GM19328 (cell line): ENCODE measurements around the gene GDI1.
"Not testable (repeated sequence)": the region's sequence is repeated elsewhere in the genome, so short reads cannot be mapped to it uniquely, and the experiment has no call there.

ENCODE experiments used
- ATAC-seq: cut with Tn5 transposase; IDR thresholded peaks from one replicate; pipeline ENCODE4 v1.9.1; 2021; ENCODE audit warnings: mild to moderate bottlenecking, moderate library complexity; ENCODE audit not compliant: unreplicated experiment

Gene GDI1

DNA sequence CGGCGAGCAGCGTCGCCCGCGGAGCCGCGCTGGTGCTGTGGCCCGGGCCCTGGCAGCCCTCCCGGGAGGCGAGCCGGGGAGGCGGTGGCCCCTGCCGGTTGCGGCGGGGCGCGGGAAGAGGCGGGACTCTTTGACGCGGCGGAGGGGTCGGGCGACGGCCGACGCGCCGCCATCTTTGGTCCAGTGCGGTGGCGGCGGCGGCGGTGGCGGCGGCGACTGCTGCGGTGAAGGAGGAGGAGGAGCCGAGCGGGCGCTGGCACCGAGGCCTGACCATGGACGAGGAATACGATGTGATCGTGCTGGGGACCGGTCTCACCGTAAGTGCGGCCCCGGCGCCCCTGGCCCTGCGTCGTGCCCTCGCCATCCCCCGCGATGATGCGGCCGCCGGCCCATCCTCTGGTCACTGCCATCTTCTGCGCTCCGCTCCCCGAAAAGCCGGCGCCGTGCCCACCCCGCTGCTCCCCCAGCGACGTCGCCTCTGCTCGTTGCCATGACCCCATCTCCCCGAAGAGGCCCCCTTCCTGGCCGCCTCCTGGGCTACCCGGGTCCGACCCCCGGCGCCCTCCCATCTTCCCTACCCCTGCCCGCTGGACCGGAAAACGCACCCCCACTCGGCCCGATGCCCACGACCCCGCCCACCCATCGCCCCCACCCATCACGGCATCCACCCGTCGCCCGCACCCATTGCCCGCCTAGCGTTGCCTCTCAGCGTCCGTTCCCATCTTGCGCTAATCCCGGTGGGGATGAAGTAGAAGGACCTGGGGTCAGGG lies at the start of gene GDI1:
Gene GDI1 (plus strand): TSS at position 172 of the 770 bp plus-strand sequence. CDS start 101 bp downstream, at position 273.
- no peak for ATAC-seq

DNA sequence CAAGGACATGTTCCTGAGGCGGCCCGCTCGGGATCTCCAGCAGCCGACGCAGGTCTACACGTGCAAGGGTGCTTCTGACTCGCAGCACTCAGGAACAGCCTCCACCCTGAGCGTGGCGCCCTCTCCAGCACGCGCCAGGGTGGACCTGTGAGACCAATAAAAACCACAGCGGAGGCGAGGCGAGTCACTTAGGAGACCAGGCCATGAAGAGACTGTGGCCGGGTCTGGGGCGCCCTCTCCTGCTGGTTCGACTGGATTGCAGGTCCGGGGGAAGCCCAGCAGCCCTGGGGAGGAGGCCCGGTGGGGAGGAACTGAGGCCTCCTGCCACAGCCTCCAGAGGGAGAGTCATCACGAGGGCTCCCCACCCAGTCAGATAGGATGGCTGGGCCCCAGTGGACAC lies 48.9 kb upstream of the GDI1 start:
- not testable (repeated sequence) for ATAC-seq

DNA sequence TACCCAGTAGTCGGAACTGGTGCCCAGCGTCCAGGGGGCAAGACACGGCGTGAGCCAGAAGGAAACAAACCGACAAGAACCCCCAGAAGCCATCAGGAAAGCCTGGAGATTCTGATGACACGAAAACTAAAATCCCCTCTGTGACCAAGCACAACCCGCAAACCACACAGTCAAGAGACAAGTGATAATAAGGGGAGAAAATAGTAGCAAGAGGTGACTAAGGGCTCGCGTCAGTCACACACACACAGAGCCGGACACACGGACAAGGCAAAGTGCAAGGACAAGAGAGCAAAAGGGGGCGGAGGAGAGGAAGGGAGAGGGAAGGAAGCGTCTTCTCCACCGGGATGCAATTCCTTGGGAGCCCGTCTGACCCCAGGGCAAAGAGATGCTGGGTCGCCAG lies 48.3 kb upstream of the GDI1 start:
- ATAC-seq: not testable (repeated sequence)

- peak; percentile 70 for ATAC-seq
These were observed 46.9 kb upstream of the GDI1 start for GRCh38 chrX:154389812-154390747.

- ATAC-seq: not testable (repeated sequence)
These were observed 40.6 kb upstream of the GDI1 start for GRCh38 chrX:154396363-154396762.

DNA sequence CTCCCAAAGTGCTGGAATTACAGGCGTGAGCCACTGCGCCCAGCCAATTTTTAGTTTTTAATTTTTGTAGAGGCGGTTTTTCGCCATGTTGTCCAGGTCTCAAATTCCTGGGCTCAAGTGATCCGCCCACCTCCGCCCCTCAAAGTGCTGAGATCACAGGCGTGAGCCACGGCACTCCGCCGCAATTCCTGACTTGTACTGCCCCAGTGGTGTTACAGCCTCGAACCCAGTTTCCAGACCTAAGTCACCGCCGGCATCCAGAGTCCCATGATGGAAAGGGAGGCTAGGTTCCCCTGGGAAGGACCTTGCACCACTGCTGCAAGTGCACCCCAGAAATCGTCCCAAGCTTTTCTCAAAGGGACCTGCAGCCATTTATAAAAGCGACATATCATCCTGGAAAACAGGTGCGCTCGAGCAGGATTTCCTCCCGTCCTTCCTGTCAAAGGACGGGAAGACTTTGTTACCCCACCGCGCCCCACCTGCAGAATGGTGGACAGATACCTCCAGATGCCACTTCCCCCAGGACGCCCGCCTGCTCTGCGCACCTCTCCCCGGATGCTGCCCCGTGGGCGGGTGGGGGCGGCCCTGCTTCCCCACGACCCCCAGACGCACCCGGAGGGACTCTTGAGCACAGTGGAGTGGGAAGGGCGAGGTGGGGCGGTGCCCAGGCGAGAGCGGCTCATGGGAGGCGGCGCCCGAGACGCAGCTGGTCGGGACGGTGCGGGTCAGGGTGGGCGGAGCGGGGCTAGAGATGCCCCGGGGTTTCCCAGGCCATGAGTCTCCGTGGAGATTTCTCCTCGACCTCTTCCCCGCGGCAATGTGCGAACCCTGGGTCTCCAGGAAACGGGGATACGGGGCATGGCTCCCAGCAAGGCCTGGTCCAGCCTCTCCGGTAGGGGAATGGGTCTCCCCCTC lies 39.7 kb upstream of the GDI1 start:
- peak; percentile 45 for ATAC-seq

DNA sequence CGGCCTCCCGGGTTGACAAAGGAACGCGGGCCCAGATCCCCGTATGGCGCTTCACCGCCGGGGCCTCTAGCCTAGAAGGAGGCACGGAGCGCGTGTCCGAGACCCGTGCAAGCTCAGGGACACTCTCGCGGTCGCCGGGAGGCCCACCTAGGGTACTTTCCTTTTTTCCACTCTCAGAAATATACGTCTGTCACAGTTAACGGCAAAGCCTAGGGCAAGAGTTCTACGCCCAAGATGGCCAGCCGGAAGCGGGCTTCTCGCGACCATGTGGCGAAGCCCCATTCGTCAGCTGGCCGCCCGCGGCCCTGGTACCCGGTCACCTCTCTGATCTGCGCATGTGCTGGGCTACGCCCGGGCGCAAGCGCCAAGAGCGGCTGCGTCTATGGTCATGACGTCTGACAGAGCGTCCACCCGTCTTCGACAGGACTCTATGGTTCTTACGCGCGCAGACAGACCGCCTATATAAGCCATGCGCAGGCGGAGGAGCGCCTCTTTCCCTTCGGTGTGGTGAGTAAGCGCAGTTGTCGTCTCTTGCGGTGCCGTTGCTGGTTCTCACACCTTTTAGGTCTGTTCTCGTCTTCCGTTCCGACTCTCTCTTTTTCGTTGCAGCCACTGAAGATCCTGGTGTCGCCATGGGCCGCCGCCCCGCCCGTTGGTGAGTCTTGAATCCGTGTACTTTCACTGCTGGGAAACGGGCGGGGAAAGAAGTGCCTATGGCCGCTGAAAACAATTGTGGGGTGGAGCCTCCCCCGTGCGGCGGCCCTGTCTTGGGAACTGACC lies 38.9 kb upstream of the GDI1 start, which contains the start of gene RPL10:
Gene RPL10 (plus strand): TSS at position 490 of the 780 bp plus-strand sequence. CDS start 143 bp downstream, at position 633.
- peak; percentile 71 for ATAC-seq

DNA sequence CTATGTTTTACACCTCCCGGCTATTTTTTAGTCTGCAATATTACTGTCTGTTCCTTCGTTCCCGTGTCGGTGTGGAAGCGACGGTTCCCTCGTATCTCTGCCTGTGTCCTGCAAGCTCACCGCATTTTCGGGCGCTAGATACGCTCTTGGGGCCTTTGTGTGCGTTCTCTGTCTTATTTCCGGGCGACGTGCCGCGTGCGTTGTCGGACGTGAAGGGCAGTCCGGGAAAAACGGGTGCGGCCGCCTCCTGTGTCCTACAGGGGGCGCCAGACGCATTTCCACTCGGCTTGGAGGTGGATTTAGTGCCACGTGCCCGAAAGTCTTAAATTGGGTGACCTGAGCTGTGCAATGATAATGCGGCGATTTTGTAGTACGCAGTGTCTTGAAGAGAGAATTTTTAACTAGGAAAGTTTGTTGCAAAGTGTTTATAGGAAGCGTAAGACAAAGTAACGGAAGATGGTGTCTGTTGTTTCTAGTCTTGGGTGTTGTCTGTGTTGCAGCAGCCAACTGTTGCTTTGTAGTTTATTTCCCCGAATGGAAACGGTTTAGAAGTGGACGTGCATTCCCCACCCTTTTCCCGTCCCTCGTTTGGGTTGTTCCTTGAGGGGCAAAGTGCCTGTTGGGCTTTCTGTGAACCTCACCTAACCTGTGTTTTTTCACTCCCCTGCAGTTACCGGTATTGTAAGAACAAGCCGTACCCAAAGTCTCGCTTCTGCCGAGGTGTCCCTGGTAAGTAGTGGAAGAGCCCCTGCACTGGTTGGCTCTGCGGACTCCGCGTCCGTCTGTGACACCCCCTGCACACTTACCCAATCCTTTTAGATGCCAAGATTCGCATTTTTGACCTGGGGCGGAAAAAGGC lies 38.1 kb upstream of the GDI1 start:
- ATAC-seq: no peak

GRCh38 chrX:154399527-154400368 lies 37.2 kb upstream of the GDI1 start:
- no peak for ATAC-seq

DNA sequence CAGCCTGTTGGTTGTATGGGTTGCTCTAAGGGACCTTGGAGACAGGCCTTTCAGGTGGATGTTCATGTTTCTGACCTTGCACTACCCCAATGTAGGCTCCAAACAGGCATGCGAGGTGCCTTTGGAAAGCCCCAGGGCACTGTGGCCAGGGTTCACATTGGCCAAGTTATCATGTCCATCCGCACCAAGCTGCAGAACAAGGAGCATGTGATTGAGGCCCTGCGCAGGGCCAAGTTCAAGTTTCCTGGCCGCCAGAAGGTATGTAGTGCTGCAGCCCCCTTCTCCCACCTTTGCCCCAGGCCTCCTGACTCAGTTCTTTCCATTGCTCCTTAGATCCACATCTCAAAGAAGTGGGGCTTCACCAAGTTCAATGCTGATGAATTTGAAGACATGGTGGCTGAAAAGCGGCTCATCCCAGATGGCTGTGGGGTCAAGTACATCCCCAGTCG lies 36.6 kb upstream of the GDI1 start:
- not testable (repeated sequence) for ATAC-seq

DNA sequence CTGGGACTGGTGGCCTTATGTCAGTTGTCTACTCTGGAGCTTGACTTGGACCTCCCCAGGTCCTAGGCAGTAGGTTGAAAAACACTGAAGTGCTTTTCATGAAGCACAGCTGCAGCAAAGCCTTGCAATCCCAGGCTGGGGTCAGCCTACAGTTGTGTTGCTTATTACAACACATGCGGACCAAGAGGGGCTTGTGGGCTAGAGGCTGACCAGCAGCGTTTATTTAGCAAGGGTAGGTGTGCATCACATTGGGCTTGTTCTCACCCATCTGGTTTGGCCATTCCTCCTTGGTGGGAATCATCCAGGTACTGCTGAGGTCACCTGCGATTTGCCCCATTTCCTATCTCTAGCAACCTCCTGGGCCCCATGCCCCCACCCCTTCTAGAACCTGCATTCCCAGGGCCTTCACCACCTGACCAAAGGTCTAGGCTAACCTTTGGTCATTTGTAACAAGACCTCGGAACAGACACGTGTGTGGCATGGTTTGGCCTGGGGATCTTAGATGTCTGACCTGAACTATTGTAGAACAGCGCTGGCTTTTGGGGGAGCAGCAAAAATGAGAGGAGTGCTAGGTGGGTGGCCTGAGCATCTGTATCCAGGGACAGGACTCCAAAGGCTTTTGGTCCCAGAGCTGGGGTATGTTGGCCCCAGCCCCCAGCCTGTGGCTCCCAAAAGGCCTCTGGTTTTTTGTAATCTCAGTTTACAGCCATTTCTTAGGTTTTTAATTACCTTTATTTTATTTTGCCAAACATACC lies 35.7 kb upstream of the GDI1 start:
- ATAC-seq: no peak

DNA sequence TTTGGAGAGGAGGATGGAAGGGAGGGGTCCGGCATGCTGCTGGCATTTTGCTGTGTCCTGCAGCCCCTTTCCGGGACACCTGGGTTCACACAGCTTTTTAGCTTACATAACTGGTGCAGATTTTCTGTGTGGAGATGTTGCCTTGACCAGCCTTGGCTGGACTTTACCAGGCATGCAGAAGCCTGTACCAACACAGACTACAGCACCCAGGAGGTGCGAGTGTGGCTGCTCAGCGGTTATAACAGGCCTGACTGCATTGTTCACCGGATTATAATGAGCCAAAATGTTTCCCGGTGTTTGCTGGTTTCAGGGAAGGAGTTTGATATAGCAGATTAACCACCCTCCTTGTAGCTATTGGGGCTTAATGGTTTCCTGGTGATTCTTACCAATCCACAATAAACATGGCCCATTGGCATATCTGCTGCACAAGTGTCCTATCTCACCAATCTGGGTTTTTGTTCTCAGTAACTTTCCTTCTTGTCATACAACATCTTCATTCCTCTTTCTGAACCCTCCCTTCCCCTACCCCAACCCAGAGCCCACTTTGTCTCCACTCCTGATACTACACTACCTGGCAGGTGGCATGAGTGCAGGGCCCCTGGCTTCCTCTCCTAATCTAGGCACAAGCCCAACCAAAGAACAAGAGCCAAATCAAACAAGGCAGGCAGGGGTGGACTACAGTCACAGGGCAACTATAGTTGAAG lies 34.9 kb upstream of the GDI1 start:
- no peak for ATAC-seq

GRCh38 chrX:154402622-154403127 lies 34.3 kb upstream of the GDI1 start:
- ATAC-seq: no peak

GRCh38 chrX:154403192-154403591 lies 33.8 kb upstream of the GDI1 start:
- no peak for ATAC-seq

GRCh38 chrX:154403858-154404257 lies 33.1 kb upstream of the GDI1 start:
- no peak for ATAC-seq

DNA sequence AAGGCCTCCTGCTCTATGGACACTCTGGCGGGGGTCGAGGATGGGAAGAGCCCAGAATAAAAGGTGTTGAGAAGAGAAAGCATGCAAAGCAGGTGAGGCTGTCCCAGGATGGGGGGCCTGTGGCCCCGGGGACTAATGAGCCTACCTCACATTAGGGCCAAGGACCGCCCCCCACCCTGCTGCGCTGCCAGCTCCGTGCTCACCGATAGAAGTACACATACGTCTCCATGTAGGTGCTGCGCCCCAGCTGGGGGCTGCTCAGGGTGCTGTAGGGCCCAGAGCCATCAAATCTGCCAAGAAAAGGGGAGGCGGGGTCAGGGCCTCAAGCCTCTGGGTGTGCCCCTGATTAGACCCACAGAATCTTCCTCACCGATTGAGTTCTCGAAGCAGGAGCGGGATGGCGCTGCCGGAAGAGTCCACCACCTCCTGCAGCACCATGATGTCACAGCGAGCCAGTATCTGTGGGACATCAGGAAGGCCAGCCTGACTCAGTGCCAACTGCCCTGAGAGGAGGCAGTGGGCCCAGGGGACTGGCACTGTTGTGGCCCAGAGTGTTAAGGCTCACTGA lies 32.2 kb upstream of the GDI1 start:
- no peak for ATAC-seq
